IMR-90 (cell line): ENCODE data around the gene TCFL5. TPM values are rescaled to one million over a fixed set of nuclear protein-coding genes. Genes with fewer than 3 reads are reported as not detected.

Experiments
- ATAC-seq: fragments of 200-7000 bp; cut with Tn5 transposase; 2 replicates; pipeline ENCODE4 v1.9.1; 2020; ENCODE audit warnings: low read depth, mild to moderate bottlenecking, moderate library complexity
- BruUV-seq: library from RNA; stranded (reverse); fragments of 400-500 nt; replicated peaks from 2 replicates; lab custom pipeline; 2021; lab: Mats Ljungman, UMichigan
- CTCF ChIA-PET: fragments of 300-600 bp; formaldehyde crosslinking; extraction: SDS; loops from one replicate; lab custom pipeline; 2021; ENCODE audit warnings: antibody characterized with exemption; lab: Yijun Ruan, JAX
- POLR2A ChIA-PET: fragments of 300-600 bp; sonication (Branson Sonifier 250); formaldehyde crosslinking; loops from one replicate; lab custom pipeline; 2022; ENCODE audit warnings: antibody characterized with exemption; ENCODE audit not compliant: unreplicated experiment; lab: Charles Lee
- DNase-seq: peaks from one replicate; pipeline ENCODE4 v3.0.0; 2013
- H2AFZ ChIP-seq: replicated peaks from 2 replicates; pipeline ENCODE3; 2013; ENCODE audit warnings: low read length, mild to moderate bottlenecking; ENCODE audit not compliant: poor library complexity
- H2AK5ac ChIP-seq: 2 replicates; pipeline ENCODE4 v1.6.1; 2013; ENCODE audit warnings: low read depth, low read length, inconsistent platforms
- H2AK9ac ChIP-seq: replicated peaks from 2 replicates; pipeline ENCODE3; 2013; ENCODE audit warnings: mild to moderate bottlenecking, low read depth, low read length, moderate library complexity; ENCODE audit not compliant: poor library complexity
- H2BK120ac ChIP-seq: 2 replicates; pipeline ENCODE4 v1.6.1; 2013; ENCODE audit warnings: low read depth, low read length, inconsistent platforms
- H2BK15ac ChIP-seq: 3 replicates; pipeline ENCODE4 v1.6.1; 2013; ENCODE audit warnings: low read depth, low read length, inconsistent platforms
- H2BK20ac ChIP-seq: 2 replicates; pipeline ENCODE4 v1.6.1; 2013; ENCODE audit warnings: low read depth, mild to moderate bottlenecking, inconsistent platforms, low read length, moderate library complexity
- H2BK5ac ChIP-seq: 2 replicates; pipeline ENCODE4 v1.6.1; 2013; ENCODE audit warnings: mild to moderate bottlenecking, low read depth, low read length, inconsistent platforms; ENCODE audit not compliant: poor library complexity, severe bottlenecking
- H3K14ac ChIP-seq: replicated peaks from 2 replicates; pipeline ENCODE4 v1.6.1; 2013; ENCODE audit warnings: low read depth, low read length, inconsistent platforms
- H3K18ac ChIP-seq: 2 replicates; pipeline ENCODE4 v1.6.1; 2013; ENCODE audit warnings: low read depth, low read length, control low read depth
- H3K23ac ChIP-seq: 2 replicates; pipeline ENCODE4 v1.6.1; 2013; ENCODE audit warnings: low read depth, low read length, inconsistent platforms
- H3K27ac ChIP-seq: 2 replicates; pipeline ENCODE4 v1.5.1; 2013; ENCODE audit warnings: mild to moderate bottlenecking, control low read depth, low read length; ENCODE audit not compliant: insufficient read depth
- H3K27me3 ChIP-seq: 2 replicates; pipeline ENCODE4 v1.6.1; 2013; ENCODE audit warnings: low read length; ENCODE audit not compliant: control insufficient read depth, insufficient read depth
- H3K36me3 ChIP-seq: 2 replicates; pipeline ENCODE4 v1.6.1; 2013; ENCODE audit warnings: low read length, mixed read lengths; ENCODE audit not compliant: control insufficient read depth, insufficient read depth
- H3K4ac ChIP-seq: 2 replicates; pipeline ENCODE4 v1.6.1; 2013; ENCODE audit warnings: low read depth, low read length, inconsistent platforms
- H3K4me1 ChIP-seq: 2 replicates; pipeline ENCODE4 v1.6.1; 2013; ENCODE audit warnings: low read length, mixed read lengths; ENCODE audit not compliant: control insufficient read depth, insufficient read depth
- H3K4me2 ChIP-seq: 2 replicates; pipeline ENCODE4 v1.6.1; 2013; ENCODE audit warnings: low read depth, mild to moderate bottlenecking, control low read depth, low read length, moderate library complexity
- H3K4me3 ChIP-seq: 2 replicates; pipeline ENCODE4 v1.5.1; 2013; ENCODE audit warnings: low read depth, mild to moderate bottlenecking, control low read depth, low read length, moderate library complexity; ENCODE audit not compliant: insufficient read depth
- H3K56ac ChIP-seq: 2 replicates; pipeline ENCODE4 v1.6.1; 2013; ENCODE audit warnings: low read length, inconsistent platforms; ENCODE audit not compliant: insufficient read depth; ENCODE audit errors: extremely low read depth
- H3K79me1 ChIP-seq, 2 experiments: 2 replicates each; pipeline ENCODE4 v1.6.1; 2013; ENCODE audit warnings: low read length in 2 of 2, inconsistent platforms in 1 of 2, low read depth in 1 of 2
- H3K9ac ChIP-seq: 2 replicates; pipeline ENCODE4 v1.6.1; 2013; ENCODE audit warnings: low read depth, low read length, control low read depth
- H3K9me1 ChIP-seq: 2 replicates; pipeline ENCODE4 v1.6.1; 2013; ENCODE audit warnings: low read length, inconsistent platforms; ENCODE audit not compliant: insufficient read depth
- H3K9me3 ChIP-seq: 2 replicates; pipeline ENCODE4 v1.6.1; 2013; ENCODE audit warnings: low read length; ENCODE audit not compliant: control insufficient read depth, insufficient read depth
- H4K20me1 ChIP-seq: 2 replicates; pipeline ENCODE4 v1.6.1; 2013; ENCODE audit warnings: low read length, inconsistent platforms; ENCODE audit not compliant: insufficient read depth
- H4K5ac ChIP-seq: 2 replicates; pipeline ENCODE4 v1.6.1; 2013; ENCODE audit warnings: mild to moderate bottlenecking, low read depth, low read length, control low read depth
- H4K8ac ChIP-seq, 2 experiments: 2 replicates each; pipeline ENCODE4 v1.6.1; 2013; ENCODE audit warnings: low read depth in 2 of 2, low read length in 2 of 2, control low read depth in 1 of 2, inconsistent platforms in 1 of 2
- H4K91ac ChIP-seq: 2 replicates; pipeline ENCODE4 v1.6.1; 2013; ENCODE audit warnings: low read depth, low read length, inconsistent platforms; ENCODE audit not compliant: insufficient read depth
- RFX5 ChIP-seq: IDR thresholded peaks from 2 replicates; pipeline ENCODE4 v1.8.0; 2012; ENCODE audit warnings: low read depth, mild to moderate bottlenecking, low read length, moderate library complexity
- WGBS, 2 experiments: methylation state at CpG; one replicate each; pipeline versions ENCODE4 v1.1.5 to v1.1.7; 2013; ENCODE audit warnings: missing lambda C conversion rate in 2 of 2; ENCODE audit not compliant: insufficient read length in 1 of 2; ENCODE audit errors: extremely low coverage in 2 of 2; 5-methylcytosine and 5-hydroxymethylcytosine counted together
- dilution Hi-C: fragments of 300-500 bp; cut with HindIII; formaldehyde crosslinking; loops from one replicate; pipeline ENCODE4 v1.14.3; 2018; ENCODE audit warnings: low sequenced_read_pairs; ENCODE audit not compliant: unreplicated experiment
- in situ Hi-C: fragments of 300-500 bp; cut with MboI; formaldehyde crosslinking; loops from 3 replicates; pipeline ENCODE4 v1.14.3; 2019; ENCODE audit warnings: low sequenced_read_pairs, inconsistent platforms, mixed read lengths
- intact Hi-C: fragments of 100-400 bp; cut with micrococcal nuclease; formaldehyde crosslinking; loops from 2 replicates; pipeline ENCODE4 v1.10.0; 2022
- polyA plus RNA-seq, 3 experiments: library from polyadenylated mRNA; depleted of rRNA; stranded (reverse); fragments of >200 nt; gene quantifications; 2 replicates each; pipeline ENCODE4 v1.2.3, GENCODE V29; 2012; ENCODE audit warnings: low replicate concordance in 1 of 3
- total RNA-seq: library from RNA; depleted of rRNA; stranded (reverse); fragments of >200 nt; gene quantifications from 2 replicates; pipeline ENCODE4 v1.2.3, GENCODE V29; 2012
- TF ChIP-seq, protein P1 (sequence below): fragments of 150-350 bp; IDR thresholded peaks from 2 replicates; pipeline ENCODE4 v1.6.1; 2017; ENCODE audit warnings: mild to moderate bottlenecking, antibody characterized with exemption, low read length, low read depth

Gene TCFL5
- total and polyA plus RNA-seq, 2 of the 4 experiments (the other 2 are of a cell fraction) = 6.0 to 8.2 TPM

GRCh38 chr20:62792940-62793756 is 68.5 kb downstream of the TCFL5 start:
- peak overlapping the region; percentile 86 for H2AK5ac ChIP-seq
- H4K8ac ChIP-seq = peak overlapping the region; percentile 94 to 97; a peak in 3 of 4 replicates
- CTCF ChIA-PET = interaction anchor here (0.9 to 2.6 kb wide), 5 partner anchors 75 to 125 kb away, joined by 3 to 19 read pairs (median 3); no protein-coding TSS in a partner anchor
- in situ Hi-C loops (loop anchor here (5.0 kb wide), 1 partner anchor 126 kb away; no protein-coding TSS in a partner anchor), intact Hi-C loops (loop anchor here (5.0 kb wide), 1 partner anchor 291 kb away; no protein-coding TSS in a partner anchor), dilution Hi-C loops (no loop called here)
- peaks cover 6 to 17% of the 10 kb centered on the region in 2 experiments for H3K79me1 ChIP-seq
- H2BK120ac ChIP-seq = peak overlapping the region; percentile 86; the same call in 1 of the 2 replicates
- H4K20me1 ChIP-seq = peaks cover 19% of the 10 kb centered on the region
- peak overlapping the region; percentile 46; the same call in 1 of the 2 replicates for H2BK20ac ChIP-seq
- no TSS peak for BruUV-seq
- H3K27me3 ChIP-seq = no peaks in the 10 kb centered on the region
- H3K36me3 ChIP-seq = peaks cover 3% of the 10 kb centered on the region; the same call in 1 of the 2 replicates
- peak overlapping the region; percentile 80 for H2AK9ac ChIP-seq
- peak overlapping the region; percentile 82 for H3K4ac ChIP-seq
- H3K23ac ChIP-seq = peak overlapping the region; percentile 4; the same call in 1 of the 2 replicates
- peaks cover 17% of the 10 kb centered on the region for H3K9me1 ChIP-seq
- peaks cover 25% of the 10 kb centered on the region for H3K4me1 ChIP-seq
- POLR2A ChIA-PET = no interaction called here
- H2BK5ac ChIP-seq = no peak overlapping the region
- H3K18ac ChIP-seq = peak overlapping the region; percentile 52; the same call in 1 of the 2 replicates
- peak overlapping the region; percentile 93 for H2AFZ ChIP-seq
- peak overlapping the region; percentile 40; the same call in 2 of the 3 replicates for H2BK15ac ChIP-seq
- H3K9ac ChIP-seq = no peak overlapping the region
- peak overlapping the region; percentile 67 for H4K91ac ChIP-seq
- ATAC-seq (no peak), DNase-seq (no peak)
- TF ChIP-seq, protein P1, sequence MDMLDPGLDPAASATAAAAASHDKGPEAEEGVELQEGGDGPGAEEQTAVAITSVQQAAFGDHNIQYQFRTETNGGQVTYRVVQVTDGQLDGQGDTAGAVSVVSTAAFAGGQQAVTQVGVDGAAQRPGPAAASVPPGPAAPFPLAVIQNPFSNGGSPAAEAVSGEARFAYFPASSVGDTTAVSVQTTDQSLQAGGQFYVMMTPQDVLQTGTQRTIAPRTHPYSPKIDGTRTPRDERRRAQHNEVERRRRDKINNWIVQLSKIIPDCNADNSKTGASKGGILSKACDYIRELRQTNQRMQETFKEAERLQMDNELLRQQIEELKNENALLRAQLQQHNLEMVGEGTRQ = peak; percentile 7; the same call in 1 of the 2 replicates
- TF ChIP-seq RFX5 = no peak
- H3K9me3 ChIP-seq = no peaks in the 10 kb centered on the region
- H3K4me3 ChIP-seq = no peak overlapping the region
- WGBS, 2 experiments = 88% methylated on average over 13 of the region's 22 CpGs; no CpG with 5 or more reads in 1 of the 2 experiments
- peak overlapping the region; percentile 92 for H4K5ac ChIP-seq
- H3K4me2 ChIP-seq = no peak overlapping the region; the same call in 1 of the 2 replicates
- peak overlapping the region; percentile 49 for H3K14ac ChIP-seq
- H3K56ac ChIP-seq = no peak overlapping the region
- H3K27ac ChIP-seq = peak overlapping the region; percentile 83; the same call in 1 of the 2 replicates
